CMK (cell line): Measurements from ENCODE around the gene NEU4.

Source experiments
- DNase-seq: peaks from one replicate; pipeline ENCODE4 v3.0.0-alpha.2; 2010; ENCODE audit warnings: low read depth

The NEU4 gene

GRCh38 chr2:241834527-241835210, 25.7 kb downstream of the NEU4 start:
- DNase-seq: no peak

- no peak for DNase-seq
Observed at GRCh38 chr2:241835611-241836010, 26.6 kb downstream of the NEU4 start.

DNA sequence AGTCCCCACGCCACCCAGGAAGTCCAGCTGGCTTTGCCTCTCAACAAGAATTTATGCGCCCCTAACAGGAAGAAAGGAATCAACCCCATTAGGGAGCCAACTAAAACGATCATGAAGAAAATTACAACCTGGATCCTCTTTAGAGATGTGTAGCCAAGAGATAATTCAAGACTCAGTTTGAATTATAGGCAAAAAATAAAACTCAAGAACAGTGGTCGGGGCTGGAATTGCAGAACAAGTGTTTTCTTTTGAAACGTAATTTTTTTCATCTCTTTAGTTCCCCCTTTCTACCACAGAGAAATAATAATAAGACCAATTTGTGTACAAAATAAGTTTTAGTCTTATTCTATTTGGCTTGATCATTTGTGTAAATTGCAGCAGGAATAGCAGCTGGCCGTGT, 27.3 kb downstream of the NEU4 start:
- no peak for DNase-seq

DNA sequence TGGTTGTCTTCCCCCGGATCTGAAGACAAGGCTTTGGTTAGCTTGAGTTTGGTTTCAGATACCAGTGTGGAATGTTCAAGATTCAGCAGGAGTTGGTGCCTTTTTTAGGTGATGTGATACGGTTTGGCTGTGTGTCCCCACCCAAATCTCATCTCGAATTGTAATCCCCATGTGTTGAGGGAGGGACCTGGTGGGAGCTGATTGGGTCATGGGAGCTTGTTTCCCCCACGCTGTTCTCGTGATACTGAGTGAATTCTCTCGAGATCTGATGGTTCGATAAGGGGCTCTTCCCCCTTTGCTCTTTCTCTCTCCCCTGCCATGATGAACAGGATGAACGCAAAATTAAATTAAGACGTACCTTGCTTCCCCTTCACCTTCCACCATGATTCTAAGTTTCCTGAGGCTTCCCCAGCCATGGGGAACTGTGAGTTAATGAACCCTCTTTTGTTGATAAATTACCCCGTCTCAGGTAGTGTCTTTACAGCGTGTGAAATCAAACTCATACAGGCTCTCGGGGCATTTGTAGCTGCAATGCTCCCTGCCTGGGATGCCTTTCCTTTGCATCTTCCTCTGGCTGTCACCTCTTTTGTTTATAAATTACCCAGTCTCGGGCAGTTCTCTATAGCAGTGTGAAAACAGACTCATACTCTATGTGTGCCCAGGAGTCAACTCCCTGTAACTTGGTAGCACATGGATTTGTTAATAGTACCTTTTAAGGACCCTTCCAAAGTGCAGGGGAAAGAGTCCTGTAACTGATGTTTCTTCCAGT, 28.4 kb downstream of the NEU4 start:
- DNase-seq: no peak

DNA sequence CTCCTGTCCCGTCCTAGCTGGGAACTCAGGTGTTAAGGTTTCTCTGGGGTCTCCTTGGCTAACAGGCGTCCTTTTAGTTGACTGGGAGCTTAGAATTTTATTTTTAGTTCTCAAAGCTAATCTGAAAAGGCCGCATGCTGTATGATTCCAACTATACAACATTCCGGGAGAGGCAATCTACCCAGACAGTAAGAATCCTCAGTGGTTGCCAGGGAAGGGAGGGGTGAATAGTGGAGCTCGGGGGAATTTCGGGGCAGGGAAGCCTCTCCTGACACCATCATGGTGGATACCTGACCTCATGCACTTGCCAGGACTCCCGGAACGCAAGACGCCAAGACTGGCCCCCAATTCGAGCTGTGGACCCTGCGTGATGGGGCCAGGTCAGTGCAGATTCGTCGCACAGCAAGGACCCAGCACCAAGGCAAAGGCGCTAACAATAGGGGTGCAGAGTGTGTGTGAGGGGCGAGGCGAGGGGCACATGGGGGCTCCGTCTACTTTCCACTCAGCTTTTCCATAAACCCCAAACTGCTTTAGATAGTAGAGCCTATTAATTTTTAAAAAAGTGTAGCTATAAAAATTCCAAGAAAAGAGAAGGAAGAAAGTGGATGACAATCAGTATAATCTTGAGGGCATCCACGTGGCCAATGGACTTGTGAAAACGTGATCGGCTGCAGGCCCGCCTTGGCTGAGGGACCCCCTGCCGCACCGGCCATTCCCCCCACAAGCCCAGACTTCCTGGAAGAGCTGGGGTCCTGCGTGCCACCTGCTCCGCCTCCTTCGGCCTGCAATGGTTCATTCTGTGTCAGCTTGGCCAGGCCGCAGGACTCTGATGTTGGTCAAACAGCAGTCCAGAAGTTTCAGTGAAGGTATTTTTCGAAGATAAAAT, 32.4 kb downstream of the NEU4 start:
- no peak for DNase-seq

DNA sequence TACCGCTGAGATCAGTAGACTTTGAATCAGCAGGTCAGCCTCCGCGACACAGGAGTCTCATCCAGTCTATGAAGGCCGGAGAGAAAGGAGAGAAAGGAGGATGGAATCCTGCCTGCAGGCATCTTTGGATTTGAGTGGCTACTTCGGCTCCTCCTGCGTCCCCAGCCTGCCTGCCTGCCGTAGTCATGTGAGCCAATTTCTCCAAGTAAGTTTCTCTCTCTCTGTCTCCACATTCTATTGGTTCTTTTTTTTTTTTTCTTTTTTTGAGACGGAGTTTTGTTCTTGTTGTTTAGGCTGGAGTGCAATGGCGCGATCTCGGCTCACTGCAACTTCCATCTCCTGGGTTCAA, 33.0 kb downstream of the NEU4 start:
- DNase-seq: no peak

GRCh38 chr2:241842620-241843211, 33.7 kb downstream of the NEU4 start:
- peak; percentile 57 for DNase-seq

- no peak for DNase-seq
Observed at GRCh38 chr2:241843321-241844065, 34.5 kb downstream of the NEU4 start.

- DNase-seq: peak; percentile 40
Observed at GRCh38 chr2:241844066-241844728, 35.2 kb downstream of the NEU4 start.

DNA sequence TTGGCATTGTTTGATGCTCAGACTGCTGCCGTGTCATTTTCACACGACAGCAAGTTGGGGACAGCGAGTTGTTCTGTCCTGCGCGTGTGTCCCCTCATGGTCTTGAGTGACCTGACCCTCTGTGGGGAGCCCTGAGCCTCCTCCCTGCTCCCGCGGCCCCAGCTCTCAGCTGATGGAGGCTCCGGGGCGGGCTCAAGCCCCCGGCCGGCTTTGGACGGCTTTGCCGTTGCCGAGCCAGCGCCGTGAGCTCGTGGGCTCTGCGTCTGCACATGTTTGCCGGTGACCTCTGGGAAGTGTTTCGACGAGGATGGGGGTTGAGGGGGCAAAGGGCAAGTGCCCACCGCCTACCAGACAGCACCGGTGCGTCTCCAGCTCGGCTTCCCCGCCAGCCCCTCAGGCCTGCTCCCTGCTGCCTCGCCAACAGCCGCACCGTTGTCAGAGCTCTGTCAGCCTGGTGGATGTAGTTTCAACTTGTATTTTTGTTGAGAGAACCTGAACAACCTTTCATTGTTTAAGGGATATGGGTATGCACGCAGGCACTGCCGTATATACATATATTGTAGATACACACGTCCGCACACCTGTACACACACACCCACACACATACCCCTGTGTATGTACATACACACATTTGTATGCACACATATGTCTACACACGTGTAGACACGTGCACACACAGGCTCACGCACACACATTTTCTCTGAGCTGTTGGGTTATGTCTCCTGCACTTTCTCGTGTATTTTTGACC, 36.0 kb downstream of the NEU4 start:
- no peak for DNase-seq

DNA sequence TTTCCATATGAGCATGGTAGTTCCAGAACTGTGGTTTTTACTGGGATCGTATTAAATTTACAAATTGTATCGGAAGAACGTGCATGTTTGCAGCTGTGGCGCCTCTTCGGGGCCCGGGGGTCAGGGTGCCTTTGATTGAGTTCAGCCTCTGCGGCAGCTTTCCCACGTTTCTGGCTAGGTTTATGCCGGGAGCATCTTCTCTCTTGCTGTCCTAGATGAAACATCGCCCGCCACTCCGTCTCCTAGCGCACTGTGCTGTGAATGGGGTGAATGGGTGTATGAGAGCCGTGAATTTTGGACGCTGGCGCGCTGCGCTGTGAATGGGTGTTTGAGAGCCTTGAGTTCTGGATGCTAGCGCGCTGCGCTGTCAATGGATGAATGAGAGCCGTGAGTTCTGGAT, 37.4 kb downstream of the NEU4 start:
- no peak for DNase-seq

- no peak for DNase-seq
Observed at GRCh38 chr2:241848761-241849615, 40.0 kb downstream of the NEU4 start.

GRCh38 chr2:241849616-241850543, 40.9 kb downstream of the NEU4 start:
- DNase-seq: no peak

DNA sequence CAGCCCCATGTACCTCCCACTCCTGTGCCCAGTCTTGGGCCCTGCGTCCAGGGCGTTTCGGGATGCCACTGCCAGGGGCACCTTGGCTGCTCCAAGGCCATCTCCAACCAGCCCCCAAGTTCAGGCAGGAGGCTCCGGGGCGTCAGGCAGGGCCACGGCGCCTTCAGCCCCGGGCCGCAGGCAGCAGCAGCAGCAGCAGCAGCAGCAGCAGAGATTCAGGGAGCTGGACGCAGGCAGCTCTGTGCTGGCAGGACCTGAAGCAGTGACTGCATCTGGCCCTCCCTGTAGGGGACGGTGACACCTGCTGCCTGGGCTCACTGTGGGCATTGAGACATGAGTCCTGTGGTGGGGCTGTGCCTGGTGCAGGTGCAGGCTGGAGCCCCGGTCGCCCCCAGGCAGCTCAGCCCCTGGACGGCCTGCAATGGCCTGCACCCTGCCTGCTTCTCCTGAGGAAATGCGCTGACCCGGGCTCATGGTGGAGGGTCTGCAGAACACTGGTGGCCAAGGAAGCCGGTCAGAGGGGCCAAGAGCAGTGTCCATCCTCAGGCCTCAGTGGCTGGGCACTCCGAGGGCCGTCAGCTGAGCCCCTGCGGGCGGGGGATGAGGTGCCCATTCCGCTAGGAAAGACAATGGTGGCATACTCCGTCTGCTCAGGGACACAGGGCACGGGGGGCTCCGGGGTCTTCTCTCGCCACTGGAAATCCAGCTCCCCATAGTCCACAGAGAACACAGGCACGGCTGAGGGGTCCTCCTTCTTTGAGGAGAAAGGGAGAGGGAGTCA, 41.7 kb downstream of the NEU4 start:
- no peak for DNase-seq

DNA sequence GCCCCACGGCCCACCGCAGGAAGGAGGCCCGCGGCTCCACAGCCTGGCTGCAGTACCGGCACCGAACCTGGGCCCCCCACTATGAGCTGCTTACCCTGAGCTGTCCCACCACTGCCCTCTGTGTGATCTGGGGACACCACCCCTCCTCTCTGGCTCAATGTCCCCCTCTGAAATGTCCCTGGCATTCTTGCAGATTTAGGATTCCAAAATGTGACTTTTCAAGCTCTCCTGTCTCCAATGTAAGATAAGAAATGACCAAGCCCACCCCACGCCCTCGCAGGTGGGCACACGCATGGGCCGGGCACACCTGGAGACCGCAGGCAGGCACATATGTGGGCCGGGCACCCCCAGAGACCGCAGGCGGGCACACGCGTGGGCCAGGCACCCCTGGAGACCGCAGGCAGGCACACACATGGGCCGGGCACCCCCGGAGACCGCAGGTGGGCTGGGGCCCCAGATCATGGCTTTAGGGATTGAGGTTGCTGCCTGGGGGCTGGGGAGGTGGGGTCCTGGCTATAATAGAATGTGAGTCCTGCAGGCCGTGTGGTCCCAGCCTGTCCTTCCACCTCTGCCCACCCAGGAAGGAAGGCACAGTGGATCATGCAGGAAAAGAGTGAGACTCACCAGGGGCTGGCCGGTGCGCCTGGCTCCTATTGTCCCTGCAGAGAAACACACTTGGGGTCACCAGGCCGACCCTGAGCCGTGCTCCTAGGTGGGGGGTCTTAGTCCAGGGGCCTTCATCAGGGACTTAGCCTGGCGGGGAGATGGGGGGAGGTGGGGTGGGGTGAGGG, 42.5 kb downstream of the NEU4 start:
- no peak for DNase-seq

DNA sequence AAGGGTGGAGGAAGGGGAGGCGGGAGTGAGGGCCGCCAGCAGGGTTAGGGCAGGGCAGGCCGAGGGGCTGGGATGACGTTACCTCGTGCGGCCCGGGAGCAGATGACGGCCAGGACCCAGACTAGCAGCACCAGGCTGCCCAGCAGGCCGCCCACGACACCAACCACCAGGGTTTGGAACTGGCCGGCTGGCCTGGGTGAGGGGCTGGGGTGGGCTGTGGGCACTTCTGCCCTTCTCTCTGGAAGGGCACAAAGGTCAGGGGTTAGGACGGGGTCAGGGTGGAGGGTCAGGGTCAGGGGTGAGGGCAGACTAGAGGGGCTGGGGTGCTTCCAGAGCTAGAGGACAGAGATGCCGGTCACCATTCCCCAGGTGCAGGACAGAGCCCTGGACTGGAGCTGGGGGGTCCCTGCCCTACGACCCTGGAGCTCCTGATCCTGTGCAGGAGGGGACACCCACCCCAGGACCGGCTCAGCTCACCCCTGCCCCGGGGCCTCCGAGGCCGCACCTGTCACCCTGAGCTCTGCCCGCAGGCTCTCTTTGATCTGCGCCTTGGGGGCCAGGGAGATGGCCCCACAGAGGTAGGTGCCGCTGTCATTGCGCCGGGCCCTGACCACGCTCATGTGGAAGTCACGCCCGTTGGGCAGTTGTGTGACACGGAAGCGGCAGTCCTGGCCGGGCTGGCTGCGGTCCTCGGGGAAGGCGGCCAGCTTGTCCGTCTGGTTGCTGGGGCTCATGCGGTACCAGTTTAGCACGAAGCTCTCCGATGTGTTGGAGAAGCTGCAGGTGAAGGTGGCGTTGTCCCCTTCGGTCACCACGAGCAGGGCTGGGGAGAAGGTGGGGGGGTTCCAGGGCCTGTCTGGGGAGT, 43.4 kb downstream of the NEU4 start:
- DNase-seq: no peak
